ENCODE measurements around the gene PARD3B. TPM values are rescaled to one million over a fixed set of nuclear protein-coding genes. Genes with fewer than 3 reads are reported as not detected.

Gene PARD3B
- total and polyA plus RNA-seq, 2 experiments from 2014 or later = 3.5 to 4.4 TPM

- TF ChIP-seq ETS1 (IDR thresholded peaks at IDR 0.05) (no peak), ZNF462 (CRISPR knock-in tag; IDR thresholded peaks at IDR 0.05) (no peak)
Observed at GRCh38 chr2:204834716-204835384, 289.6 kb downstream of the PARD3B start (continued).

GRCh38 chr2:204835786-204836185, 290.5 kb downstream of the PARD3B start:
- H3K4me1 Mint-ChIP-seq = no peaks in the 10 kb centered on the region
- no peak for DNase-seq (ENCODE audit: low spot score)
- H3K9me3 Mint-ChIP-seq = no peaks in the 10 kb centered on the region; the same call in 2 of the 3 replicates
- Histone ChIP-seq H3K79me2 (replicated peaks; ENCODE audit: insufficient read depth) (no peaks in the 10 kb centered on the region), H3K9me2 (ENCODE audit: insufficient read depth) (0 out of 2 replicates have a peak, but pooled peaks cover 3% of the 10 kb centered on the region), H3K27ac (ENCODE audit: low read depth) (no peak overlapping the region), H3K36me3 (ENCODE audit: insufficient read depth) (no peaks in the 10 kb centered on the region), H3K27me3 (ENCODE audit: insufficient read depth) (no peaks in the 10 kb centered on the region), H3K4me1 (ENCODE audit: insufficient read depth) (no peaks in the 10 kb centered on the region), H4K20me1 (replicated peaks; ENCODE audit: insufficient read depth) (no peaks in the 10 kb centered on the region), H3K4me3 (no peak overlapping the region), H3F3A (replicated peaks; ENCODE audit: low read depth) (no peaks in the 10 kb centered on the region), H3K4me2 (no peak overlapping the region), H2AFZ (no peak overlapping the region)
- H3K36me3 Mint-ChIP-seq (ENCODE audit: low read depth) = no peaks in the 10 kb centered on the region
- no peak overlapping the region for H3K27ac Mint-ChIP-seq
- H3K4me3 Mint-ChIP-seq = no peak overlapping the region
- H3K27me3 Mint-ChIP-seq (ENCODE audit: insufficient read depth, low read depth, poor library complexity) = no peaks in the 10 kb centered on the region
- ATAC-seq = no peak
- TF ChIP-seq CTCF (conservative IDR thresholded peaks at IDR 0.05; ENCODE audit: low read depth in 2 of 2) (no peak), EZH2 (IDR thresholded peaks at IDR 0.05; ENCODE audit: low read depth, unreplicated experiment) (no peak), EZH2phosphoT487 (IDR thresholded peaks at IDR 0.05; ENCODE audit: unreplicated experiment) (no peak), ZNF462 (CRISPR knock-in tag; IDR thresholded peaks at IDR 0.05) (no peak)
